ENCODE data around the gene VBP1. TPM values are rescaled to one million over a fixed set of nuclear protein-coding genes. Genes with fewer than 3 reads are reported as not detected.

VBP1 gene, protein sequence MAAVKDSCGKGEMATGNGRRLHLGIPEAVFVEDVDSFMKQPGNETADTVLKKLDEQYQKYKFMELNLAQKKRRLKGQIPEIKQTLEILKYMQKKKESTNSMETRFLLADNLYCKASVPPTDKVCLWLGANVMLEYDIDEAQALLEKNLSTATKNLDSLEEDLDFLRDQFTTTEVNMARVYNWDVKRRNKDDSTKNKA
- total RNA-seq = 63.9 TPM
- long read RNA-seq, transcript VBP1-201 (6 exons, 1,686 nt) = major isoform, 78 of 80 reads
- long read RNA-seq, partial matches to known transcripts = 0 of 80 reads
- long read RNA-seq, other reads (novel, unspliced or antisense) = 2 of 80 reads

DNA sequence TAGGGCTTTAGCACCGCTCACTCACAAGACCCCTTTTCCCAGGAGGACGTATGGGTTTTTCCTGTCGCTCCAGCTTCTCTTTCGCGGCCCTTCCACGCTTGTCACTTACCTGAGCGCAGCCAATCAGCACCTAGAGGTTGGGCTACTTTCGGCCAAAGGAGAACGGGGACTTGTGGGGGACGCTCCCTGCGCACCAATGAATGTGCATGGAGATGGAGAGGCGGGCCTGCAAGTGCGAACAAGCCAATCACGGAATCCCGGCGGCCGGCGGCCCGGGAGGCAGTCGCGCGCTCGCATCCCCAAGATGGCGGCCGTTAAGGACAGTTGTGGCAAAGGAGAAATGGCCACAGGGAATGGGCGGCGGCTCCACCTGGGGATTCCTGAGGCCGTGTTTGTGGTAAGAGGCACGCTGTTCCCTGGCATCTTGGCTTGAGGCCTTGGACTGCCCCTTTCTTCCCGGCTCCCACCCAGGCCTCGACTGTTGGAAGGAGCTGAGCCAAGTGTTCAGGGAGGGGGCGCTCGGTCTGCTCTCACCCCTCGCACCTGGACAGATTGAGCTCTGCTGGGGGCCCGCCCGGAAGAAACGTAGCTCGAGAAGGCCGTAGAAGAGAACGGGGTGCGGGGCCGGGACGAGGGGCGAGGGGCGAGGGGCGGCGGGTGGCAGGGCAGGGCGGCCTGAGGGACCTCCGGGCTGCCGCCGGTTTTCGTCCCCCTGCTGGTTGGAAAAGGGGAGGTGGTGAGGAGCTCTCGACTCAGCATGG is at the start of gene VBP1:
VBP1 (plus strand) TSS at position 282 of the 761 bp plus-strand sequence; CDS start at position 305, 23 bp downstream.
- intact Hi-C loops (cut with micrococcal nuclease) = no loop called here
- Histone ChIP-seq H3K4me1 (peaks cover 35% of the 10 kb centered on the region), H3K36me3 (peaks cover 11% of the 10 kb centered on the region), H3K27ac (replicated peaks) (peak within 1 kb of the TSS; percentile 91), H3K4me3 (peak within 1 kb of the TSS; percentile 78), H3K9me3 (replicated peaks) (no peaks in the 10 kb centered on the region), H3K27me3 (ENCODE audit: low read depth) (no peaks in the 10 kb centered on the region)
- TF ChIP-seq, protein P1, sequence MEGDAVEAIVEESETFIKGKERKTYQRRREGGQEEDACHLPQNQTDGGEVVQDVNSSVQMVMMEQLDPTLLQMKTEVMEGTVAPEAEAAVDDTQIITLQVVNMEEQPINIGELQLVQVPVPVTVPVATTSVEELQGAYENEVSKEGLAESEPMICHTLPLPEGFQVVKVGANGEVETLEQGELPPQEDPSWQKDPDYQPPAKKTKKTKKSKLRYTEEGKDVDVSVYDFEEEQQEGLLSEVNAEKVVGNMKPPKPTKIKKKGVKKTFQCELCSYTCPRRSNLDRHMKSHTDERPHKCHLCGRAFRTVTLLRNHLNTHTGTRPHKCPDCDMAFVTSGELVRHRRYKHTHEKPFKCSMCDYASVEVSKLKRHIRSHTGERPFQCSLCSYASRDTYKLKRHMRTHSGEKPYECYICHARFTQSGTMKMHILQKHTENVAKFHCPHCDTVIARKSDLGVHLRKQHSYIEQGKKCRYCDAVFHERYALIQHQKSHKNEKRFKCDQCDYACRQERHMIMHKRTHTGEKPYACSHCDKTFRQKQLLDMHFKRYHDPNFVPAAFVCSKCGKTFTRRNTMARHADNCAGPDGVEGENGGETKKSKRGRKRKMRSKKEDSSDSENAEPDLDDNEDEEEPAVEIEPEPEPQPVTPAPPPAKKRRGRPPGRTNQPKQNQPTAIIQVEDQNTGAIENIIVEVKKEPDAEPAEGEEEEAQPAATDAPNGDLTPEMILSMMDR (IDR thresholded peaks at IDR 0.05; ENCODE audit: borderline replicate concordance) = peak; percentile 63
- peak; percentile 90 for DNase-seq

- Histone ChIP-seq H3K4me1 (no peaks in the 10 kb centered on the region), H3K9me3 (replicated peaks) (no peaks in the 10 kb centered on the region), H3K27me3 (ENCODE audit: low read depth) (no peaks in the 10 kb centered on the region), H3K4me3 (no peak overlapping the region), H3K36me3 (no peaks in the 10 kb centered on the region), H3K27ac (replicated peaks) (no peak overlapping the region)
- no peak for DNase-seq
- TF ChIP-seq, protein P1 (IDR thresholded peaks at IDR 0.05; ENCODE audit: borderline replicate concordance) = no peak
- intact Hi-C loops (cut with micrococcal nuclease) = no loop called here
Observed at GRCh38 chrX:155169881-155170280, 46.4 kb upstream of the VBP1 start.

- no peak overlapping the region for H3K4me3 ChIP-seq
- H3K27ac ChIP-seq (replicated peaks) = no peak overlapping the region
- H3K9me3 ChIP-seq (replicated peaks) = no peaks in the 10 kb centered on the region
- no peaks in the 10 kb centered on the region for H3K27me3 ChIP-seq (ENCODE audit: low read depth)
- H3K4me1 ChIP-seq = no peaks in the 10 kb centered on the region
- H3K36me3 ChIP-seq = no peaks in the 10 kb centered on the region
- TF ChIP-seq, protein P1 (IDR thresholded peaks at IDR 0.05; ENCODE audit: borderline replicate concordance) = peak; percentile 44
- DNase-seq = no peak
- intact Hi-C loops (cut with micrococcal nuclease) = no loop called here
Observed at GRCh38 chrX:155179346-155179997, 36.8 kb upstream of the VBP1 start.

DNA sequence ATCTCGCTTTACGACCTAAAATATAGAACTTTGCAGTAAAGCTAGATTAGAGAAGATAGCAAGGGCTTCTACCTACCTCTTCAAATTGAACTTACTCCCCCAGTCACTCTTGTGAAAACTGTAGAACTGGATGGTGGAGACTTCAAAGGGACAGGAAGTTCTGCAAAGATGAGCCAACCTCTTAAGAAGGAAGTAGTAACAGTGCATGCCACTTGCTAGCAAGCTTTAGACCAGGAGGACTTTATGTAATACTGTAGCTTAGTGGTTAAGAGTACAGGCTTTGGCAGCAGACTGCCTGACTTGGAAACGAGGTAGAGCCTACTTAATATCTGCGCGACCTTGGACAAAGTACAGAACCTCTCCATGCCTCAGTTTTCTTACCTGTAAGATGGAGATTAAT is 27.5 kb upstream of the VBP1 start:
- intact Hi-C loops (cut with micrococcal nuclease) = no loop called here
- Histone ChIP-seq H3K4me3 (no peak overlapping the region), H3K27me3 (ENCODE audit: low read depth) (no peaks in the 10 kb centered on the region), H3K9me3 (replicated peaks) (peaks cover 7% of the 10 kb centered on the region), H3K4me1 (no peaks in the 10 kb centered on the region), H3K36me3 (no peaks in the 10 kb centered on the region), H3K27ac (replicated peaks) (no peak overlapping the region)
- DNase-seq = no peak
- TF ChIP-seq, protein P1 (IDR thresholded peaks at IDR 0.05; ENCODE audit: borderline replicate concordance) = no peak

- intact Hi-C loops (cut with micrococcal nuclease) = no loop called here
- H3K27ac ChIP-seq (replicated peaks) = no peak overlapping the region
- no peaks in the 10 kb centered on the region for H3K36me3 ChIP-seq
- H3K27me3 ChIP-seq (ENCODE audit: low read depth) = no peaks in the 10 kb centered on the region
- TF ChIP-seq, protein P1 (IDR thresholded peaks at IDR 0.05; ENCODE audit: borderline replicate concordance) = no peak
- H3K9me3 ChIP-seq (replicated peaks) = no peaks in the 10 kb centered on the region
- no peak for DNase-seq
- H3K4me1 ChIP-seq = peaks cover 7% of the 10 kb centered on the region
- H3K4me3 ChIP-seq = no peak overlapping the region
Observed at GRCh38 chrX:155211208-155211607, 5.1 kb upstream of the VBP1 start.

Data from left ventricle myocardium inferior (tissue), 1 donor.